ENCODE results near the gene GPR32.
"Not testable (repeated sequence)": the region's sequence is repeated elsewhere in the genome, so short reads cannot be mapped to it uniquely, and the experiment has no call there.

GPR32 gene

GRCh38 chr19:50736338-50736737 lies 33.9 kb upstream of the GPR32 start:
- in situ Hi-C loops (cut with HindIII; ENCODE audit: low sequenced_read_pairs), result no loop called here
- H3K4me3 ChIP-seq (ENCODE audit: low read depth, low read length), result no peak overlapping the region
- no peak for DNase-seq (ENCODE audit: low read depth)
- no peak for TF ChIP-seq CTCF (IDR thresholded peaks at IDR 0.05; ENCODE audit: low read depth, low read length, missing control alignments)

- in situ Hi-C loops (cut with HindIII; ENCODE audit: low sequenced_read_pairs), result no loop called here
- H3K4me3 ChIP-seq (ENCODE audit: low read depth, low read length), result no peak overlapping the region
- no peak for TF ChIP-seq CTCF (IDR thresholded peaks at IDR 0.05; ENCODE audit: low read depth, low read length, missing control alignments)
- no peak for DNase-seq (ENCODE audit: low read depth)
Observed at GRCh38 chr19:50739132-50739913, 30.9 kb upstream of the GPR32 start.

DNA sequence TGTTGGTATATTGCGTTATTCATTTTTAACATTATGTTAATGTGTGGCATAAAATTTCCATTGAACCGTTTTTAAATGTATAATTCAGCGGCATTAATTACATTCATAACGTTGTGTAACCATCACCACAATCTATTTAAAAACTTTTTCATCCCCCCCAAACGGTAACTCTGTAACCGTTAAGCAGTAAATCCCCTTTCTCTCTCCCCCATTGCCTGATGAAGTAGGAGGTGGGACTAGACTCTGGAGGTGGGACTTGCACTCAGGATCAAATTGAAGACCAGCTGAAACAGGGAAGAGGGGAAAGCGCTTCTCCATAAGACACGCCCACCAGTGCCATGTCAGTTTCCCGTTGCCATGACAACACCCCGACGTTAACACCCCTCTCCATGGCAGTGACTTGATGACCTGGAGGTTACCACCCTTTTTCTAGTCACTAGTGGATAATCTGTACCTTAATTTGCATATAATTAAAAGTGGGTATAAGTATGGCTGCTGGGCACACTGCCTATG lies 30.3 kb upstream of the GPR32 start:
- H3K4me3 ChIP-seq (ENCODE audit: low read depth, low read length), result no peak overlapping the region
- no peak for TF ChIP-seq CTCF (IDR thresholded peaks at IDR 0.05; ENCODE audit: low read depth, low read length, missing control alignments)
- in situ Hi-C loops (cut with HindIII; ENCODE audit: low sequenced_read_pairs), result no loop called here
- no peak for DNase-seq (ENCODE audit: low read depth)

- DNase-seq (ENCODE audit: low read depth), result no peak
- TF ChIP-seq CTCF (IDR thresholded peaks at IDR 0.05; ENCODE audit: low read depth, low read length, missing control alignments), result no peak
- H3K4me3 ChIP-seq (ENCODE audit: low read depth, low read length), result no peak overlapping the region
- in situ Hi-C loops (cut with HindIII; ENCODE audit: low sequenced_read_pairs), result no loop called here
Observed at GRCh38 chr19:50741179-50741933, 28.9 kb upstream of the GPR32 start.

GRCh38 chr19:50743537-50743936 lies 26.7 kb upstream of the GPR32 start:
- H3K4me3 ChIP-seq (ENCODE audit: low read depth, low read length), result no peak overlapping the region
- TF ChIP-seq CTCF (IDR thresholded peaks at IDR 0.05; ENCODE audit: low read depth, low read length, missing control alignments), result no peak
- in situ Hi-C loops (cut with HindIII; ENCODE audit: low sequenced_read_pairs), result no loop called here
- no peak for DNase-seq (ENCODE audit: low read depth)

DNA sequence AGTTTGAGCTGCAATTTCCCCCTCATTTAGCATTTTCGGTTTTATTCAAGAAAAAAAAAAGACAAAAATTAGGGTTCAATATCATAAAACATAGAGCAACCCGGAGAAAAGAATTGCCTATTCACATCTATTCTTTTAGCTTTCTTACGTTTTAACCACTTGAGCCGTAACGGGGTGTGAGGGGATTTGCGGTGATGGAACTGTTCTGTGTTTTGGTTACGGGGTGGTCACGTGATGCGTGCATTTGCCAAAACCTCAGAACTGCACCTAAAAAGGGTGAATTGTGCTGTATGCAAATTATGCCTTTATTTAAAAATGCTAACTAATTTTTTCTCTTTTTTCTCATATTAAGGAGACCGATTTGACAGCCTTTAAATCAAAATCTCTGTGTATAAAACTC lies 25.0 kb upstream of the GPR32 start:
- no peak for TF ChIP-seq CTCF (IDR thresholded peaks at IDR 0.05; ENCODE audit: low read depth, low read length, missing control alignments)
- in situ Hi-C loops (cut with HindIII; ENCODE audit: low sequenced_read_pairs), result no loop called here

GRCh38 chr19:50747141-50747540 lies 23.1 kb upstream of the GPR32 start:
- H3K4me3 ChIP-seq (ENCODE audit: low read depth, low read length); in situ Hi-C loops (cut with HindIII; ENCODE audit: low sequenced_read_pairs); DNase-seq (ENCODE audit: low read depth): not testable (repeated sequence)

More for the DNA sequence above, 25.0 kb upstream of the GPR32 start:
- no peak overlapping the region for H3K4me3 ChIP-seq (ENCODE audit: low read depth, low read length)
- no peak for DNase-seq (ENCODE audit: low read depth)
